ENCODE measurements around the gene KLHL26.

The KLHL26 gene

GRCh38 chr19:18687740-18688465 is 51.1 kb downstream of the KLHL26 start:
- DNase-seq (ENCODE audit: low read depth) = no peak

GRCh38 chr19:18696023-18696422 is 59.2 kb downstream of the KLHL26 start:
- no peak for DNase-seq (ENCODE audit: low read depth)

- no peak for DNase-seq (ENCODE audit: low read depth)
These were observed 60.9 kb downstream of the KLHL26 start for GRCh38 chr19:18697680-18698079.

- DNase-seq (ENCODE audit: low read depth) = no peak
These were observed 61.7 kb downstream of the KLHL26 start for GRCh38 chr19:18698321-18699167.

GRCh38 chr19:18699403-18700054 is 62.7 kb downstream of the KLHL26 start:
- no peak for DNase-seq (ENCODE audit: low read depth)

GRCh38 chr19:18700501-18701249 is 63.8 kb downstream of the KLHL26 start:
- peak; percentile 56 for DNase-seq (ENCODE audit: low read depth)

GRCh38 chr19:18701250-18701608 is 64.4 kb downstream of the KLHL26 start:
- no peak for DNase-seq (ENCODE audit: low read depth)

GRCh38 chr19:18704054-18704453 is 67.2 kb downstream of the KLHL26 start:
- no peak for DNase-seq (ENCODE audit: low read depth)

GRCh38 chr19:18704971-18705370 is 68.1 kb downstream of the KLHL26 start:
- DNase-seq (ENCODE audit: low read depth) = no peak

- DNase-seq (ENCODE audit: low read depth) = no peak
These were observed 71.8 kb downstream of the KLHL26 start for GRCh38 chr19:18708452-18709231.

GRCh38 chr19:18709546-18709945 is 72.7 kb downstream of the KLHL26 start:
- DNase-seq (ENCODE audit: low read depth) = no peak

- DNase-seq (ENCODE audit: low read depth) = no peak
These were observed 73.4 kb downstream of the KLHL26 start for GRCh38 chr19:18710186-18710585.

GRCh38 chr19:18710996-18711751 is 74.3 kb downstream of the KLHL26 start:
- no peak for DNase-seq (ENCODE audit: low read depth)

- no peak for DNase-seq (ENCODE audit: low read depth)
These were observed 75.1 kb downstream of the KLHL26 start for GRCh38 chr19:18711893-18712292.

GRCh38 chr19:18712981-18713380 is 76.2 kb downstream of the KLHL26 start:
- DNase-seq (ENCODE audit: low read depth) = no peak

- no peak for DNase-seq (ENCODE audit: low read depth)
These were observed 76.8 kb downstream of the KLHL26 start for GRCh38 chr19:18713550-18714117.

- no peak for DNase-seq (ENCODE audit: low read depth)
These were observed 78.6 kb downstream of the KLHL26 start for GRCh38 chr19:18715416-18715815.

GRCh38 chr19:18716857-18717256 is 80.0 kb downstream of the KLHL26 start:
- DNase-seq (ENCODE audit: low read depth) = no peak

- DNase-seq (ENCODE audit: low read depth) = no peak
These were observed 80.8 kb downstream of the KLHL26 start for GRCh38 chr19:18717601-18718000.

GRCh38 chr19:18718015-18718526 is 81.2 kb downstream of the KLHL26 start:
- no peak for DNase-seq (ENCODE audit: low read depth)
